Trophoblast cell (in vitro differentiated cells and primary cell): ENCODE data around the gene DYNC2LI1.

ENCODE experiments used
- DNase-seq, 2 donors: peaks; one replicate each; pipeline ENCODE4 v3.0.0-alpha.2; 2016
- H2AFZ ChIP-seq: 2 replicates; pipeline ENCODE4 v1.6.1; 2013; ENCODE audit warnings: low read length, moderate library complexity, mild to moderate bottlenecking; ENCODE audit not compliant: insufficient read depth, poor library complexity
- H2AK5ac ChIP-seq: 2 replicates; pipeline ENCODE4 v1.6.1; 2013; ENCODE audit warnings: mild to moderate bottlenecking, low read length
- H2BK120ac ChIP-seq: 2 replicates; pipeline ENCODE4 v1.6.1; 2013; ENCODE audit warnings: low read length, mild to moderate bottlenecking, moderate library complexity; ENCODE audit not compliant: insufficient read depth, poor library complexity
- H2BK12ac ChIP-seq: 2 replicates; pipeline ENCODE4 v1.6.1; 2013; ENCODE audit warnings: mild to moderate bottlenecking, low read length, moderate library complexity
- H2BK5ac ChIP-seq: 2 replicates; pipeline ENCODE4 v1.6.1; 2013; ENCODE audit warnings: low read length, low read depth, moderate library complexity, mild to moderate bottlenecking; ENCODE audit not compliant: poor library complexity
- H3K14ac ChIP-seq: 2 replicates; pipeline ENCODE4 v1.6.1; 2013; ENCODE audit warnings: mild to moderate bottlenecking, low read length
- H3K18ac ChIP-seq: 2 replicates; pipeline ENCODE4 v1.6.1; 2013; ENCODE audit warnings: mild to moderate bottlenecking, low read length
- H3K23ac ChIP-seq: 2 replicates; pipeline ENCODE4 v1.6.1; 2013; ENCODE audit warnings: low read length
- H3K27ac ChIP-seq: 2 replicates; pipeline ENCODE4 v1.5.1; 2013; ENCODE audit warnings: low read depth, mild to moderate bottlenecking, inconsistent platforms, low read length, moderate library complexity
- H3K27me3 ChIP-seq: 2 replicates; pipeline ENCODE4 v1.6.1; 2013; ENCODE audit warnings: inconsistent platforms, mild to moderate bottlenecking, low read length, moderate library complexity; ENCODE audit not compliant: insufficient read depth
- H3K36me3 ChIP-seq, 2 experiments: 1 replicate in 1 of 2; 2 replicates in 1 of 2; pipeline ENCODE4 v1.6.1; 2013; ENCODE audit warnings: low read length in 2 of 2, mild to moderate bottlenecking in 2 of 2, moderate library complexity in 1 of 2; ENCODE audit not compliant: insufficient read depth in 2 of 2, control insufficient read depth in 1 of 2
- H3K4ac ChIP-seq: 2 replicates; pipeline ENCODE4 v1.6.1; 2013; ENCODE audit warnings: low read depth, mild to moderate bottlenecking, low read length, moderate library complexity
- H3K4me1 ChIP-seq, 2 experiments: 1 replicate in 1 of 2; 2 replicates in 1 of 2; pipeline ENCODE4 v1.6.1; 2013; ENCODE audit warnings: low read length in 2 of 2, mild to moderate bottlenecking in 2 of 2, moderate library complexity in 1 of 2; ENCODE audit not compliant: insufficient read depth in 2 of 2, control insufficient read depth in 1 of 2
- H3K4me2 ChIP-seq: 2 replicates; pipeline ENCODE4 v1.6.1; 2013; ENCODE audit warnings: inconsistent platforms, mild to moderate bottlenecking, low read length, moderate library complexity
- H3K4me3 ChIP-seq: 2 replicates; pipeline ENCODE4 v1.5.1; 2013; ENCODE audit warnings: mild to moderate bottlenecking, low read depth, low read length, inconsistent platforms
- H3K79me1 ChIP-seq: one replicate; pipeline ENCODE4 v1.6.1; 2013; ENCODE audit warnings: low read length
- H3K79me2 ChIP-seq: 2 replicates; pipeline ENCODE4 v1.6.1; 2013; ENCODE audit warnings: low read length, mild to moderate bottlenecking; ENCODE audit not compliant: control insufficient read depth, insufficient read depth, poor library complexity
- H3K9ac ChIP-seq: 2 replicates; pipeline ENCODE4 v1.6.1; 2013; ENCODE audit warnings: mild to moderate bottlenecking, low read length
- H3K9me3 ChIP-seq: 2 replicates; pipeline ENCODE4 v1.6.1; 2013; ENCODE audit warnings: low read depth, mild to moderate bottlenecking, control low read depth, inconsistent platforms, low read length; ENCODE audit not compliant: insufficient read depth
- H4K12ac ChIP-seq: 2 replicates; pipeline ENCODE4 v1.6.1; 2013; ENCODE audit warnings: low read depth, mild to moderate bottlenecking, low read length, moderate library complexity
- H4K8ac ChIP-seq: 2 replicates; pipeline ENCODE4 v1.6.1; 2013; ENCODE audit warnings: low read depth, mild to moderate bottlenecking, low read length, moderate library complexity
- H4K91ac ChIP-seq: one replicate; pipeline ENCODE4 v1.6.1; 2013; ENCODE audit warnings: low read depth, mild to moderate bottlenecking, low read length, moderate library complexity
- WGBS: extraction: QIAGEN DNeasy Blood & Tissue Kit; methylation state at CpG from one replicate; pipeline ENCODE4 v1.1.7; 2013; ENCODE audit warnings: missing lambda C conversion rate; ENCODE audit not compliant: insufficient read length, insufficient coverage; ENCODE audit errors: extremely low coverage; 5-methylcytosine and 5-hydroxymethylcytosine counted together

Gene DYNC2LI1

GRCh38 chr2:43840965-43841364 is 67.1 kb downstream of the DYNC2LI1 start:
- Histone ChIP-seq H3K4me3 (no peak overlapping the region), H3K36me3 (no peaks in the 10 kb centered on the region), H4K91ac (no peak overlapping the region), H2BK5ac (no peak overlapping the region), H4K12ac (no peak overlapping the region), H2BK120ac (no peak overlapping the region), H3K4me1 (no peaks in the 10 kb centered on the region), H2AK5ac (no peak overlapping the region), H3K4me2 (no peak overlapping the region), H3K27me3 (no peaks in the 10 kb centered on the region), H4K8ac (no peak overlapping the region), H3K27ac (no peak overlapping the region), H3K14ac (no peak overlapping the region), H2BK12ac (no peak overlapping the region), H3K9ac (peak overlapping the region; percentile 21), H3K18ac (no peak overlapping the region), H2AFZ (no peak overlapping the region), H3K23ac (no peak overlapping the region), H3K79me1 (no peaks in the 10 kb centered on the region), H3K9me3 (peaks cover 1% of the 10 kb centered on the region), H3K79me2 (no peaks in the 10 kb centered on the region), H3K4ac (no peak overlapping the region)
- no CpG with 5 or more reads among the region's 5 CpGs for WGBS
- no peak for DNase-seq

- Histone ChIP-seq H2AFZ (no peak overlapping the region), H4K8ac (no peak overlapping the region), H3K18ac (no peak overlapping the region), H3K4me1 (no peaks in the 10 kb centered on the region), H3K4ac (no peak overlapping the region), H2BK5ac (no peak overlapping the region), H3K23ac (no peak overlapping the region), H3K9ac (no peak overlapping the region), H3K4me2 (no peak overlapping the region), H3K36me3 (no peaks in the 10 kb centered on the region), H3K14ac (no peak overlapping the region), H2BK12ac (no peak overlapping the region), H3K27me3 (no peaks in the 10 kb centered on the region), H3K79me2 (no peaks in the 10 kb centered on the region), H3K27ac (no peak overlapping the region), H3K9me3 (no peaks in the 10 kb centered on the region), H2BK120ac (no peak overlapping the region), H4K12ac (no peak overlapping the region), H4K91ac (no peak overlapping the region), H2AK5ac (no peak overlapping the region), H3K4me3 (no peak overlapping the region), H3K79me1 (no peaks in the 10 kb centered on the region)
- WGBS = no CpG with 5 or more reads among the region's 14 CpGs
- no peak for DNase-seq
Measured at GRCh38 chr2:43841949-43842865, 68.4 kb downstream of the DYNC2LI1 start.

- no CpG with 5 or more reads among the region's 9 CpGs for WGBS
- no peaks in the 10 kb centered on the region for H3K4me1 ChIP-seq
Measured at GRCh38 chr2:43842866-43843226, 69.0 kb downstream of the DYNC2LI1 start.

GRCh38 chr2:43845181-43845580 is 71.3 kb downstream of the DYNC2LI1 start:
- no peak overlapping the region for H3K4me2 ChIP-seq
- H3K18ac ChIP-seq = no peak overlapping the region
- H4K91ac ChIP-seq = no peak overlapping the region
- H2AK5ac ChIP-seq = no peak overlapping the region
- no peak overlapping the region for H3K23ac ChIP-seq
- no peak overlapping the region for H4K8ac ChIP-seq
- H3K9me3 ChIP-seq = no peaks in the 10 kb centered on the region
- H2BK5ac ChIP-seq = no peak overlapping the region
- no peak overlapping the region for H3K4ac ChIP-seq
- no peak overlapping the region for H3K14ac ChIP-seq
- H2BK120ac ChIP-seq = no peak overlapping the region
- WGBS = no CpG with 5 or more reads among the region's 1 CpG
- H2AFZ ChIP-seq = no peak overlapping the region
- no peaks in the 10 kb centered on the region for H3K36me3 ChIP-seq
- no peak overlapping the region for H3K9ac ChIP-seq
- H3K4me1 ChIP-seq = no peaks in the 10 kb centered on the region
- no peaks in the 10 kb centered on the region for H3K27me3 ChIP-seq
- H2BK12ac ChIP-seq = no peak overlapping the region
- no peaks in the 10 kb centered on the region for H3K79me1 ChIP-seq
- no peak overlapping the region for H3K4me3 ChIP-seq
- DNase-seq = no peak
- H3K79me2 ChIP-seq = no peaks in the 10 kb centered on the region
- H3K27ac ChIP-seq = no peak overlapping the region
- no peak overlapping the region for H4K12ac ChIP-seq

More at GRCh38 chr2:43842866-43843226, 69.0 kb downstream of the DYNC2LI1 start:
- no peak overlapping the region for H3K4ac ChIP-seq
- H2AFZ ChIP-seq = no peak overlapping the region
- no peak overlapping the region for H2BK12ac ChIP-seq
- H3K23ac ChIP-seq = no peak overlapping the region
- H3K14ac ChIP-seq = no peak overlapping the region
- H3K27me3 ChIP-seq = no peaks in the 10 kb centered on the region
- no peaks in the 10 kb centered on the region for H3K79me1 ChIP-seq
- H2BK120ac ChIP-seq = no peak overlapping the region
- H3K27ac ChIP-seq = no peak overlapping the region
- H3K9ac ChIP-seq = no peak overlapping the region
- H3K4me3 ChIP-seq = no peak overlapping the region
- no peaks in the 10 kb centered on the region for H3K9me3 ChIP-seq
- no peak overlapping the region for H4K8ac ChIP-seq
- no peak overlapping the region for H4K12ac ChIP-seq
- H3K79me2 ChIP-seq = no peaks in the 10 kb centered on the region
- H3K36me3 ChIP-seq = no peaks in the 10 kb centered on the region
- H4K91ac ChIP-seq = no peak overlapping the region
- no peak overlapping the region for H2BK5ac ChIP-seq
- H3K4me2 ChIP-seq = no peak overlapping the region
- no peak overlapping the region for H3K18ac ChIP-seq
- no peak for DNase-seq
- no peak overlapping the region for H2AK5ac ChIP-seq
